ENCODE results near the gene GPC5. TPM values are rescaled to one million over a fixed set of nuclear protein-coding genes. Genes with fewer than 3 reads are reported as not detected.

Gene GPC5
- total RNA-seq, 1 donor from 2014 or later = 0.28 TPM

GRCh38 chr13:92459306-92459705 is 1060.9 kb downstream of the GPC5 start:
- Mint-ChIP-seq H3K4me3 (no peak overlapping the region), H3K4me1 (no peaks in the 10 kb centered on the region), H3K9me3 (no peaks in the 10 kb centered on the region), H3K27ac (ENCODE audit: unreplicated experiment) (no peak overlapping the region), H3K27me3 (ENCODE audit: low read depth) (peaks cover 7% of the 10 kb centered on the region), H3K36me3 (ENCODE audit: low read depth) (no peaks in the 10 kb centered on the region)
- no peak for TF ChIP-seq CTCF (conservative IDR thresholded peaks at IDR 0.05)
- DNase-seq (ENCODE audit: low read depth, low spot score) = no peak

DNA sequence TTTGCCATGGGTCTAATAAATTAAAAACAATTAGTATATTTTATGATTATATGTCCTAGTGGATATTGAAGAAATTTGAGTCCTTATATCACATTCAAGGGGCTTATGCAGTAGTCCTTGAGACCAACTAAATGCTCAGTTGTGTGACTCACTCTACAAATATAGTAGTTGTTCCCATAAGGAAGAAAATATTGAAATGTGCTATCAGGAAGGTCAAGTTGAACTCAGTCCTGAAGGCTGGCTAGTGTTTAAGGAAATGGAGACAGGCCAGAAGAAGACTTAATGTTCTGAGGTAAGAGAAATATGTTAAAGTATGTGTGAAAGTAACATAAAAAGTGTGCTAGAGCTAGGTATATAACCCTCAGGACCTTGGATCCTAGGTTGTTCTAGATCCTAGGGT is 1062.1 kb downstream of the GPC5 start:
- DNase-seq (ENCODE audit: low read depth, low spot score) = no peak
- TF ChIP-seq CTCF (conservative IDR thresholded peaks at IDR 0.05) = no peak
- H3K4me1 Mint-ChIP-seq = no peaks in the 10 kb centered on the region
- H3K9me3 Mint-ChIP-seq = no peaks in the 10 kb centered on the region
- H3K27me3 Mint-ChIP-seq (ENCODE audit: low read depth) = peaks cover 7% of the 10 kb centered on the region
- H3K36me3 Mint-ChIP-seq (ENCODE audit: low read depth) = no peaks in the 10 kb centered on the region
- H3K27ac Mint-ChIP-seq (ENCODE audit: unreplicated experiment) = no peak overlapping the region
- H3K4me3 Mint-ChIP-seq = no peak overlapping the region

GRCh38 chr13:92461402-92461801 is 1063.0 kb downstream of the GPC5 start:
- no peak for DNase-seq (ENCODE audit: low read depth, low spot score)
- H3K4me3 Mint-ChIP-seq = no peak overlapping the region
- no peaks in the 10 kb centered on the region for H3K4me1 Mint-ChIP-seq
- H3K36me3 Mint-ChIP-seq (ENCODE audit: low read depth) = no peaks in the 10 kb centered on the region
- no peaks in the 10 kb centered on the region for H3K9me3 Mint-ChIP-seq
- no peak for TF ChIP-seq CTCF (conservative IDR thresholded peaks at IDR 0.05)
- H3K27me3 Mint-ChIP-seq (ENCODE audit: low read depth) = peaks cover 7% of the 10 kb centered on the region
- H3K27ac Mint-ChIP-seq (ENCODE audit: unreplicated experiment) = no peak overlapping the region

DNA sequence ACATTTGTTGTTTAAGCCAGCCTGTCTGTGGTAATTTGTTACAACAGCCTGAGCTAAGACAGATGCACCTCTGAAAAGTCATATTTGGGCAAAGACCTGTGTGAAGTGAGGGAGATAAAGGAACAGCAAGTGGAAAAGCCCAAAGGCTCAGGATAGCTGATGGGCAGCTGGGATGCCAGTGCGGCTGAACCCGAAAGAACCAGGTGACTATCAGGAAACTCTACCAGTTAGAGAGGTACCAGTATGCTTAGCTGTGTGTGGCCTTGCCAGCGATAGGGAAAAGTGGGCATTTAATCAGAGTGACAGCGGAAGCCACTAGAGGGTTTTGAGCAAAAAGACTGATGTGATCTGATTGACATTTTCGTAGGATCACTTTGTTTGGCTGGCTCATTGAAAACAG is 1063.4 kb downstream of the GPC5 start:
- DNase-seq (ENCODE audit: low read depth, low spot score) = no peak
- TF ChIP-seq CTCF (conservative IDR thresholded peaks at IDR 0.05) = no peak
- H3K4me1 Mint-ChIP-seq = no peaks in the 10 kb centered on the region
- H3K27me3 Mint-ChIP-seq (ENCODE audit: low read depth) = peaks cover 7% of the 10 kb centered on the region
- H3K4me3 Mint-ChIP-seq = no peak overlapping the region
- H3K9me3 Mint-ChIP-seq = no peaks in the 10 kb centered on the region
- H3K36me3 Mint-ChIP-seq (ENCODE audit: low read depth) = no peaks in the 10 kb centered on the region
- no peak overlapping the region for H3K27ac Mint-ChIP-seq (ENCODE audit: unreplicated experiment)

DNA sequence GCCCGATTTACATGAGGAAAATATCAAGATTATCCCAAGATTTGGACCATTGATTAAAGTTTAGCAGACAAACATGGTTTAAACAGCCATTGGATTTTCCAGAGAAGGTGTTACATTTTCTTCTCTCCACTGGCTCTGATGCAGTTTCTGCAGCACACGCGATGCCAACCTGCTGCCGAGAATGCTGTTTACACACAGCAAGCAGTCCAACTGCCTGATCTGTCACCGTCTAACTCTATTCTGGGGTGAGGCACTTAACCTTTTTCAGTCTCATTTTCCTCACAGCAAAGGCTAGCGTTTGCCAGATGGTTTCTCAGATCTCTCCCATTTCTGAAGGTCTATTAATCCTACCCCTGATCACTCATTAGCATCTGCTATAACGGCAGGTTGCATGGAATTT is 1064.7 kb downstream of the GPC5 start:
- Mint-ChIP-seq H3K9me3 (no peaks in the 10 kb centered on the region), H3K27me3 (ENCODE audit: low read depth) (peaks cover 7% of the 10 kb centered on the region), H3K4me3 (no peak overlapping the region), H3K36me3 (ENCODE audit: low read depth) (no peaks in the 10 kb centered on the region), H3K4me1 (no peaks in the 10 kb centered on the region), H3K27ac (ENCODE audit: unreplicated experiment) (no peak overlapping the region)
- TF ChIP-seq CTCF (conservative IDR thresholded peaks at IDR 0.05) = no peak
- DNase-seq (ENCODE audit: low read depth, low spot score) = no peak
